NCI-H146 (cell line): ENCODE measurements around the gene KRT73.

Experiments
- DNase-seq: peaks from one replicate; lab custom pipeline; 2025; lab: John Stamatoyannopoulos, UW

Gene KRT73

GRCh38 chr12:52618216-52618615 lies at the start of gene KRT73:
TSS of gene KRT73 (minus strand) at chr12:52618559. CDS start at chr12:52618524, 35 bp downstream.
- no peak for DNase-seq

- DNase-seq, result no peak
Measured at GRCh38 chr12:52667931-52668330, 49.6 kb upstream of the KRT73 start.

GRCh38 chr12:52667509-52667908 lies 49.1 kb upstream of the KRT73 start:
- DNase-seq, result no peak

GRCh38 chr12:52666471-52666870 lies 48.1 kb upstream of the KRT73 start:
- DNase-seq, result no peak

GRCh38 chr12:52663420-52663819 lies 45.1 kb upstream of the KRT73 start:
- no peak for DNase-seq

- no peak for DNase-seq
Measured at GRCh38 chr12:52662918-52663229, 44.5 kb upstream of the KRT73 start.

GRCh38 chr12:52662093-52662917 lies 43.9 kb upstream of the KRT73 start:
- DNase-seq, result no peak

GRCh38 chr12:52661668-52662067 lies 43.3 kb upstream of the KRT73 start:
- DNase-seq, result no peak

- no peak for DNase-seq
Measured at GRCh38 chr12:52660934-52661499, 42.7 kb upstream of the KRT73 start.

- DNase-seq, result no peak
Measured at GRCh38 chr12:52659951-52660350, 41.6 kb upstream of the KRT73 start.

- DNase-seq, result no peak
Measured at GRCh38 chr12:52659395-52659794, 41.0 kb upstream of the KRT73 start.

- DNase-seq, result no peak
Measured at GRCh38 chr12:52658196-52658595, 39.8 kb upstream of the KRT73 start.

GRCh38 chr12:52657250-52657902 lies 39.0 kb upstream of the KRT73 start:
- no peak for DNase-seq

- DNase-seq, result no peak
Measured at GRCh38 chr12:52656616-52657015, 38.3 kb upstream of the KRT73 start.

- DNase-seq, result no peak
Measured at GRCh38 chr12:52655720-52656124, 37.4 kb upstream of the KRT73 start.

GRCh38 chr12:52655251-52655650 lies 36.9 kb upstream of the KRT73 start:
- no peak for DNase-seq

GRCh38 chr12:52651726-52652261 lies 33.4 kb upstream of the KRT73 start, which contains the start of gene KRT2:
TSS of gene KRT2 (minus strand) at chr12:52652211. CDS start at chr12:52652142, 69 bp downstream.
- no peak for DNase-seq

GRCh38 chr12:52650520-52651081 lies 32.2 kb upstream of the KRT73 start:
- DNase-seq, result no peak

GRCh38 chr12:52649066-52649465 lies 30.7 kb upstream of the KRT73 start:
- DNase-seq, result no peak

- DNase-seq, result no peak
Measured at GRCh38 chr12:52648012-52648550, 29.7 kb upstream of the KRT73 start.

- DNase-seq, result no peak
Measured at GRCh38 chr12:52647601-52648000, 29.2 kb upstream of the KRT73 start.

GRCh38 chr12:52646613-52647012 lies 28.3 kb upstream of the KRT73 start:
- no peak for DNase-seq
